GM18867 (cell line): ENCODE data around the gene OR13C2.
"Not testable (repeated sequence)": the region's sequence is repeated elsewhere in the genome, so short reads cannot be mapped to it uniquely, and the experiment has no call there.

Source experiments
- ATAC-seq: cut with Tn5 transposase; IDR thresholded peaks from one replicate; pipeline ENCODE4 v1.9.1; 2021; ENCODE audit warnings: mild to moderate bottlenecking, moderate library complexity; ENCODE audit not compliant: unreplicated experiment

The OR13C2 gene

GRCh38 chr9:104605527-104605926 is at the start of gene OR13C2:
TSS of gene OR13C2 (minus strand) at chr9:104605627. CDS start at chr9:104605627, 0 bp downstream.
- ATAC-seq, result not testable (repeated sequence)

GRCh38 chr9:104635456-104635855 is 30.0 kb upstream of the OR13C2 start:
- no peak for ATAC-seq

- ATAC-seq, result no peak
Measured at GRCh38 chr9:104633976-104634520, 28.6 kb upstream of the OR13C2 start.

GRCh38 chr9:104625964-104626363 is 20.5 kb upstream of the OR13C2 start:
- not testable (repeated sequence) for ATAC-seq

- ATAC-seq, result no peak
Measured at GRCh38 chr9:104618104-104618503, 12.7 kb upstream of the OR13C2 start, which contains the start of gene OR13C9. TSS of gene OR13C9 (minus strand) at chr9:104618204. CDS start at chr9:104618204, 0 bp downstream.

- ATAC-seq, result no peak
Measured at GRCh38 chr9:104617418-104617817, 12.0 kb upstream of the OR13C2 start.

GRCh38 chr9:104611213-104611612 is 5.8 kb upstream of the OR13C2 start:
- ATAC-seq, result no peak

GRCh38 chr9:104608336-104608735 is 2.9 kb upstream of the OR13C2 start:
- ATAC-seq, result no peak

- ATAC-seq, result no peak
Measured at GRCh38 chr9:104606152-104606551, 725 bp upstream of the OR13C2 start.

GRCh38 chr9:104604801-104605200 is 626 bp downstream of the OR13C2 start:
- ATAC-seq, result peak; percentile 83

GRCh38 chr9:104599313-104599712 is 6.1 kb downstream of the OR13C2 start, which contains the start of gene OR13C5:
TSS of gene OR13C5 (minus strand) at chr9:104599413. CDS start at chr9:104599413, 0 bp downstream.
- not testable (repeated sequence) for ATAC-seq

- ATAC-seq, result peak; percentile 73
Measured at GRCh38 chr9:104598749-104599148, 6.7 kb downstream of the OR13C2 start.

- no peak for ATAC-seq
Measured at GRCh38 chr9:104589626-104590025, 15.8 kb downstream of the OR13C2 start.

GRCh38 chr9:104586496-104587180 is 18.8 kb downstream of the OR13C2 start:
- no peak for ATAC-seq

GRCh38 chr9:104580562-104580961 is 24.9 kb downstream of the OR13C2 start:
- no peak for ATAC-seq

GRCh38 chr9:104577263-104577662 is 28.2 kb downstream of the OR13C2 start:
- no peak for ATAC-seq

GRCh38 chr9:104575456-104575855 is 30.0 kb downstream of the OR13C2 start:
- ATAC-seq, result no peak

- no peak for ATAC-seq
Measured at GRCh38 chr9:104572612-104573011, 32.8 kb downstream of the OR13C2 start.

GRCh38 chr9:104568868-104569267 is 36.6 kb downstream of the OR13C2 start, which contains the start of gene OR13C8:
TSS of gene OR13C8 (plus strand) at chr9:104569168. CDS start at chr9:104569168, 0 bp downstream.
- no peak for ATAC-seq

GRCh38 chr9:104564358-104564757 is 41.1 kb downstream of the OR13C2 start:
- peak; percentile 45 for ATAC-seq

- ATAC-seq, result no peak
Measured at GRCh38 chr9:104556830-104557634, 48.4 kb downstream of the OR13C2 start.
